GM18520 (cell line): ENCODE measurements around the gene MRPS12.

Experiments
- ATAC-seq: cut with Tn5 transposase; IDR thresholded peaks from one replicate; pipeline ENCODE4 v1.9.1; 2021; ENCODE audit not compliant: unreplicated experiment

Gene MRPS12

DNA sequence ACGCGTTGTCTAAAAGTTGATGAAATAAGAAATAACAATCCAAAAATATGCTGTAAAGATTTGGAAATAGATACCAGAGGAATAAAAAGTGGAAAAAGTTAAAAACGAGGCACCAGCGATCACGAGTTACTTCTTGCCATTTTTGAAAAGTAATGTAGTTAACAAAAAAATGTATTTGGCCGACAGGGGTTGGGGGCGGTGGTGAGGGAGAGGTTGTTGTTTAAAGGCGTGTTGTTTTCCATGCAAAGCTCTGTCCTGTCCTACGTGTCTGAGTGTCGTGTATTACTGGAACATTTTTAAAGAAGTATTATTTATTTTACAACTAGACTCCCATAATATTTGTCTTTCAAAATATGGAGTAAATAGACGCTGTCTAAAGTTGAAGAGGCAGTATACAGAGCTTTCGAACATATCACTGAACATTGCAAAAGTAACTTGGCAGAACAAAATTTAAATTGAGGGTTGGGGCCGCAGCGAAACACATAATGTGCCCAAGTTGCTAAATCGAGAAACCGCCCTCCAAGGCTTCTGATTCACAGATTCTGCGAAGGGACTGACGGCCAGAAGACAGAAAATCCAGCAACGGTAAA, 44.0 kb downstream of the MRPS12 start:
- ATAC-seq, result no peak

DNA sequence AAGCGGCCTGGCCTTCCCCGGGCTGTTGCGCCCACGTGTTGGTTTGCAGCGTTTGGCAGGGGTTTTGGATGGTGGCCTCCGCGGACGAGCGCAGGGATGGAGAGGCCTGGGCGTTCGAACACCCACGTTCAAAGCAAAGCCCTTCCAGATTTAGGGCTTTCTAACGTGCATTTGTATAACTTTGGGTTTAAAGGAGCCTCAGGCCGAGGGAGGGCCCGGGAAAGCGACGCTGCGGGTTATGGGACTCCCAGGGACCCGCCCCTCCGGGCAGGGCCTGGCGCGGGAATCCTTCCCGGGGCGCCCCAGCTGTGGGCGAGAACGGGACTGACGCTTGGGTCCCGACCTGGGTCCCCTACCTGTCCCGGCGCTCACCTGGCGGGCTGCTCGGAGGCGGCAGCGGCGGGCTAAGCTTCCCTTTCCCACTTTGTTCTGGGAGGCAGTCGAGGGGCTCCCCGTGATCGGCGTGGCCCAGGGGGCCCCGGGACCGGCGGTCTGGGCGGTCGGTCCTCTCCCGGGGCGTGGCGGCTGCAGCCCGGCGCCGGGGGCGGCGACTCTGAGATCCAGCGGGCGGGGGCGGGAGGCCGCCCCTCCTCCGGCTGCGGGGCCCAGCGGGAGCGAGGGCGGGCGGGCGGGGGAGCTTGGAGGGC, 44.6 kb downstream of the MRPS12 start, which contains the start of gene FBXO17:
TSS of gene FBXO17 (minus strand) at position 529 of the 647 bp plus-strand sequence. CDS start 25,423 bp downstream, outside the sequence.
- no peak for ATAC-seq

DNA sequence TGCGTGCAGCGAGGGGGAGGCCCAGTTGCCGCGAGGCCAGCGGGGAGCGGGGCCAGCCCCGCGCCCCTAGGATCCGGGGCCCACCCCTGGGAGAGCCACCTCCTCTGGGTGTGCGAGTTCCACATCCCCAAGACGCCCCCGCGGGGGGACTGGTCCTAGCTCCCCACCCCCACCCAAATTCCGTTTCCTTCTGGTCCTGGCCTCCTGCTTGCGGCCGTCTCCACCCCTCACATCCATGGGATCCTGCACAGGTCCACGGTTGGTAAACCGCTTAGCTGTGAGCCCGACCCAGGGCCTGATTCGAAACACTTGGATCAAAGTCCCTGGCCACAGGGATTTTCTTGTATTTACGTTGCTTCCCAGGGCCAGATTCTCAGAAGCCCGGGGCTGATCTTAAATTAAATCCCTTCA, 45.1 kb downstream of the MRPS12 start:
- ATAC-seq, result no peak

DNA sequence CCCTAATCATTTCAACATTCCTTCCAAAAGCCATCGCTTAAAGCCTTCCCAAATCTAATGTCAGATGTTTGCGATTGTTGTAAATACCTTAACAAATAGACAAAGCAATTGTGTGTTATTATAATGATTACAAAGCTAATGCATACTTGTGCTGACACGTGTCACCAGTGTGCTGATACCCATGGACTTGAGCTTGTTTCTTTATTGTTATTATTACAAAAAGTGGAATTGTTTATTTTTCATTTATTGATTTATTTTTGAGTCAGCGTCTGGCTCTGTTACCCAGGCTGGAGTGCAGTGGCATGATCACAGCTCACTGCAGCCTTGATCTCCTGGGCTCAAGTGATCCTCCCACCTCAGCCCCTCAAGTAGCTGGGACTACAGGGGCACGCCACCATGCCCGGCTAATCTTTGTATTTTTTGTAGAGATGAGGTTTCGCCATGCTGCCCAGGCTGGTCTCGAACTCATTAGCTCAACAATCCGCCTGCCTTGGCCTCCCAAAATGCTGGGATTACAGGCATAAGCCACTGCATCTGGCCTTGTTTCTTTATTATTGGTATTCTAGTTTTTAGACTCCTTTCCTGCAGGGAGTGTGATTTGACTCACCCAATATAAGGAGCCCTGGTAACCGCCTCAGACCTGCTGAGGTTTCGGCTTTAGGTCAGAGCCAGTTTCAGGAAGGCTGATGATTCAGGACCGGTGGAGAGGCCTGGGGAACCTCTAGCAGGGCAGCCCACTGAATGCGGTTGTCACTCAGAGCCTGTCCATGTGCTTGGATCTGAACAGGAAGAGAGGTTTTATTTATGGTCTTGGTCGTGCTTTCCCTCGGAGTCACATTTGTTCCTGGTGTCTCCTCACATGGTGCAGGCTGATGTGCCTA, 46.9 kb downstream of the MRPS12 start:
- ATAC-seq, result no peak

DNA sequence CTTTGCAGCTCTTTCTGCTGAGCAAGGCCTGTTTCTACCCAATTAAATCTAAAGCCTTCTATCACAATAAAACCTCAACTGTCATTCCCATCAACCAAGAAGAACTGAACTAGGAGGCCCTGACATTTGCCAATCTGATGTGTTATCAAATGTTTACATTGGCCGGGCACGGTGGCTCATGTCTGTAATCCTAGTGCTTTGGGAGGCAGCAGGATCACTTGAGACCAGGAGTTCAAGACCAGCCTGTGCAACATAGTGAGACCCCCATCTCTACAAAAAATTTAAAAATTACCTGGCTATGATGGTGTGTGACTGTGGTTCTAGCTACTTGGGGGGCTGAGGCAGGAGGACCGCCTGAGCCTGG, 47.6 kb downstream of the MRPS12 start:
- ATAC-seq, result no peak

DNA sequence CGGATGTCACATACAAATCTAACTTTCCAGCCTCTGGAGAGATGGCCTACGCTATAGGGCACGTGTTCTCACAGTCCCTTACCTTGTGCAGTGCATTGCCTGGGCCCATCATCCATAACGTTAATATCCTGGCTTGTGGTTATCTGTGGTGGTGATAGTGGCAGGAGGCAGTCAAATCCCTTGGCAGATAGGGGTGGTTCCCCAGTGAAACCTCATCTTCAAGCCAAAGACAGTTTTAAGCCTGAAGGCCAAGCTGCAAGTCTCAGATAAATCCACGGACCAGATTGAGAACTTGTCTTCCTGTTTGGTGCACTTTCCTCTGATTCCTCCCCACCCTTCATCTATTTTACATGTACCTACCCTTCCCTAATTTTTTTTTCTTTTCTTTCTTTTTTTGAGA, 49.1 kb downstream of the MRPS12 start:
- ATAC-seq, result no peak

DNA sequence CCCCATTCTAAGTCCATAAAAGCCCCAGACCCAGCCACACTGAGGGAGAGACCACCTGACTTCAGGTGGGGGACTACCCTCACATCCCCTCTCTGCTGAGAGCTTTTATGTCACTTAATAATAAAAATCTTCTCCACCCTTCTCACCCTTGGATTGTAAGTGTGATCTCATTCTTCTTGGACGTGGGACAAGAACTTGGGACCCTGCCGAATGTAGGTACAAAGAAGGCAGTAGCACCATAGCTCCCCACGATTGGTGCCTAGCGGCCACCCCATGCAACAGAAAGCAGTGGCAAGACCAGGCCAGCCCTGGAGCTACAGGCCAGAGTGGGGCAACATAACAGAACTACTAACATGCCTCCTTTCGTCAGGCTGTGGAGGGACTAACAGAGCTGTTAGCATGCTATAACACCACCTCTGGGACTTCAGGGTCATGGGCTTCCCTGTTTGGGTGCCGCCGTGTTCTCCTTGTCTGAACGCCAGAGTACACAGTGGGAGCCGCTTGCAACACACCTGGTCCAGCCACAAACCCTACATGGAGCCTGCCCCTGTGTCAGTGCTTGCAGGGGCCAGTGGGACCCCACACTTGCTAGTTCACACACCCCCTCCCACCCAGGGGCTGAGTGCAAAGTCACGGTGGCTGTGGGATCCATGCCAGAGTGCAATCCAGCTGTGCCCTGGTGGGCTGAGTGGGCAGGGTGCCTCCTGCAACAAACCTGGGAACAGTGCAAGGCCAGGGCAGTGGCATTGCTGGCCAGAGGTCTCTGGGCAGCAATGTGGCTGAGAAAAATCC, 50.0 kb downstream of the MRPS12 start:
- ATAC-seq, result no peak
